Aorta (tissue), 5 donors: ENCODE data around the gene TXK. TPM values are rescaled to one million over a fixed set of nuclear protein-coding genes. Genes with fewer than 3 reads are reported as not detected.
A peak's percentile ranks its signal among the peaks of the same experiment; 100 is the strongest.

Experiments used
- ATAC-seq: fragments of 200-7000 bp; cut with Tn5 transposase; one replicate; pipeline ENCODE4 v1.9.1; 2022; ENCODE audit warnings: moderate library complexity; ENCODE audit not compliant: low FRiP score
- DNase-seq, 2 donors: peaks; one replicate each; pipeline ENCODE4 v3.0.0-alpha.2; 2020
- H3K27ac ChIP-seq, 2 donors: one replicate each; pipeline ENCODE4 v1.5.1; 2013; ENCODE audit warnings: low read length in 2 of 2, mild to moderate bottlenecking in 2 of 2, moderate library complexity in 2 of 2, control low read depth in 1 of 2, inconsistent platforms in 1 of 2, low read depth in 1 of 2
- H3K27me3 ChIP-seq, 2 donors: one replicate each; pipeline ENCODE4 v1.6.1; 2013; ENCODE audit warnings: control low read depth in 1 of 2, low read length in 1 of 2, mild to moderate bottlenecking in 1 of 2, moderate library complexity in 1 of 2; ENCODE audit not compliant: insufficient read depth in 2 of 2, control insufficient read depth in 1 of 2
- H3K36me3 ChIP-seq, 2 donors: one replicate each; pipeline ENCODE4 v1.6.1; 2013; ENCODE audit warnings: control low read depth in 1 of 2, low read length in 1 of 2, mild to moderate bottlenecking in 1 of 2; ENCODE audit not compliant: insufficient read depth in 2 of 2, control insufficient read depth in 1 of 2
- H3K4me1 ChIP-seq, 2 donors: one replicate each; pipeline ENCODE4 v1.6.1; 2013; ENCODE audit warnings: low read length in 2 of 2, control low read depth in 1 of 2, mild to moderate bottlenecking in 1 of 2, moderate library complexity in 1 of 2; ENCODE audit not compliant: insufficient read depth in 2 of 2, control insufficient read depth in 1 of 2
- H3K4me3 ChIP-seq, 2 donors: one replicate each; pipeline ENCODE4 v1.5.1; 2013; ENCODE audit warnings: low read length in 2 of 2, control low read depth in 1 of 2, mild to moderate bottlenecking in 1 of 2
- H3K9me3 ChIP-seq: one replicate; pipeline ENCODE4 v1.6.1; 2013; ENCODE audit warnings: mild to moderate bottlenecking, low read length; ENCODE audit not compliant: control insufficient read depth
- WGBS, 2 donors: extraction: QIAGEN DNeasy Blood & Tissue Kit; methylation state at CpG; one replicate each; pipeline ENCODE4 v1.1.7; 2013; 5-methylcytosine and 5-hydroxymethylcytosine counted together
- intact Hi-C, 2 donors: fragments of 100-400 bp; cut with DNase I; formaldehyde crosslinking; loops; one replicate each; pipeline versions ENCODE4 v1.14.2 to v1.15.0; 2022
- polyA plus RNA-seq, 2 donors: library from polyadenylated mRNA; stranded (reverse); fragments of 200-250 nt; gene quantifications; one replicate each; pipeline ENCODE4 v1.2.3, GENCODE V29; 2013
- total RNA-seq, 2 donors: library from RNA; stranded (reverse); fragmentation: NEBNext Ultra II Directional; extraction: Animal tissue kit (Norgen Biotek cat#: 25700); gene quantifications; one replicate each; pipeline ENCODE4 v1.2.1, GENCODE V29; 2021
- donor health status: healthy with polysubstance abuse.
- donor health status: Bipolar disorder and iron deficiency.
- donor health status: DM: no; HTN: no; CAD: no.
- donor health status: DM: no; HTN: no; CAD: no.
- donor health status: DM: yes; HTN: yes; CAD: no.

The TXK gene
- total and polyA plus RNA-seq, 4 donors = 0.87 to 6.8 (median 1.8) TPM

GRCh38 chr4:48067536-48067935 is 66.5 kb downstream of the TXK start:
- intact Hi-C loops = no loop called here
- DNase-seq (no peak), ATAC-seq (no peak)
- Histone ChIP-seq H3K4me3 (no peak overlapping the region), H3K27me3 (no peaks in the 10 kb centered on the region), H3K36me3 (no peaks in the 10 kb centered on the region), H3K27ac (no peak overlapping the region), H3K9me3 (no peaks in the 10 kb centered on the region), H3K4me1 (no peaks in the 10 kb centered on the region)
- 84 to 93% methylated on average over 9 of the region's 9 CpGs for WGBS, 2 donors

- 93 to 95% methylated on average over 1 of the region's 1 CpG for WGBS, 2 donors
- no peaks in the 10 kb centered on the region for H3K9me3 ChIP-seq
- no peak overlapping the region for H3K27ac ChIP-seq
- no peaks in the 10 kb centered on the region for H3K36me3 ChIP-seq
- H3K4me3 ChIP-seq = no peak overlapping the region
- no peaks in the 10 kb centered on the region for H3K4me1 ChIP-seq
- intact Hi-C loops = no loop called here
- no peaks in the 10 kb centered on the region for H3K27me3 ChIP-seq
- no peak for DNase-seq
- no peak for ATAC-seq
Measured at GRCh38 chr4:48065587-48066052, 68.4 kb downstream of the TXK start.

GRCh38 chr4:48064349-48064748 is 69.7 kb downstream of the TXK start:
- intact Hi-C loops = no loop called here
- H3K4me3 ChIP-seq = no peak overlapping the region
- no peaks in the 10 kb centered on the region for H3K4me1 ChIP-seq
- WGBS, 2 donors = 79 to 81% methylated on average over 3 of the region's 3 CpGs
- H3K27ac ChIP-seq = no peak overlapping the region
- H3K36me3 ChIP-seq = no peaks in the 10 kb centered on the region
- peaks cover 2% of the 10 kb centered on the region for H3K9me3 ChIP-seq
- DNase-seq = no peak
- no peak for ATAC-seq
- no peaks in the 10 kb centered on the region for H3K27me3 ChIP-seq

GRCh38 chr4:48058617-48059530 is 75.2 kb downstream of the TXK start:
- intact Hi-C loops = no loop called here
- WGBS, 2 donors = 64 to 78% methylated on average over 5 of the region's 5 CpGs
- Histone ChIP-seq H3K27me3 (no peaks in the 10 kb centered on the region), H3K36me3 (no peaks in the 10 kb centered on the region), H3K4me1 (no peaks in the 10 kb centered on the region), H3K4me3 (no peak overlapping the region), H3K27ac (no peak overlapping the region), H3K9me3 (peaks cover 2% of the 10 kb centered on the region)
- no peak for DNase-seq
- no peak for ATAC-seq

GRCh38 chr4:48051078-48051477 is 83.0 kb downstream of the TXK start:
- Histone ChIP-seq H3K27ac (no peak overlapping the region), H3K4me3 (no peak overlapping the region), H3K9me3 (no peaks in the 10 kb centered on the region), H3K4me1 (no peaks in the 10 kb centered on the region), H3K36me3 (no peaks in the 10 kb centered on the region), H3K27me3 (peaks cover 0 to 1% of the 10 kb centered on the region in 2 donors)
- WGBS, 2 donors = 79 to 90% methylated on average over 1 of the region's 1 CpG
- DNase-seq (no peak), ATAC-seq (no peak)
- intact Hi-C loops = no loop called here

- intact Hi-C loops = no loop called here
- DNase-seq = no peak
- Histone ChIP-seq H3K36me3 (no peaks in the 10 kb centered on the region), H3K4me3 (no peak overlapping the region), H3K9me3 (no peaks in the 10 kb centered on the region), H3K27me3 (peaks cover 0 to 1% of the 10 kb centered on the region in 2 donors), H3K4me1 (no peaks in the 10 kb centered on the region), H3K27ac (no peak overlapping the region)
- ATAC-seq = no peak
- 87 to 91% methylated on average over 8 of the region's 8 CpGs for WGBS, 2 donors
Measured at GRCh38 chr4:48049483-48049882, 84.6 kb downstream of the TXK start.

- Histone ChIP-seq H3K9me3 (no peaks in the 10 kb centered on the region), H3K4me3 (no peak overlapping the region), H3K27me3 (peaks cover 0 to 1% of the 10 kb centered on the region in 2 donors), H3K27ac (no peak overlapping the region), H3K4me1 (no peaks in the 10 kb centered on the region), H3K36me3 (no peaks in the 10 kb centered on the region)
- intact Hi-C loops = no loop called here
- WGBS, 2 donors = 0 to 8% methylated on average over 1 of the region's 1 CpG
- no peak for DNase-seq
- no peak for ATAC-seq
Measured at GRCh38 chr4:48047896-48048295, 86.2 kb downstream of the TXK start.

- Histone ChIP-seq H3K4me3 (no peak overlapping the region), H3K36me3 (no peaks in the 10 kb centered on the region), H3K27me3 (peaks cover 0 to 1% of the 10 kb centered on the region in 2 donors), H3K4me1 (no peaks in the 10 kb centered on the region), H3K9me3 (no peaks in the 10 kb centered on the region), H3K27ac (no peak overlapping the region)
- ATAC-seq (peak; percentile 16), DNase-seq (no peak)
- WGBS, 2 donors = 30 to 40% methylated on average over 3 of the region's 3 CpGs
- intact Hi-C loops = no loop called here
Measured at GRCh38 chr4:48047421-48047844, 86.6 kb downstream of the TXK start.

GRCh38 chr4:48046059-48046458 is 88.0 kb downstream of the TXK start:
- intact Hi-C loops = no loop called here
- Histone ChIP-seq H3K27ac (no peak overlapping the region), H3K27me3 (no peaks in the 10 kb centered on the region), H3K4me1 (no peaks in the 10 kb centered on the region), H3K9me3 (no peaks in the 10 kb centered on the region), H3K36me3 (no peaks in the 10 kb centered on the region), H3K4me3 (no peak overlapping the region)
- 64 to 68% methylated on average over 3 of the region's 3 CpGs for WGBS, 2 donors
- no peak for ATAC-seq
- DNase-seq = no peak
